GM12875 (cell line): ENCODE data around the gene LRBA.

Experiments used
- H3K4me3 ChIP-seq: one replicate; pipeline ENCODE4 v1.5.1; 2011; ENCODE audit warnings: low read depth, low read length, control low read depth
- TF ChIP-seq, protein P1 (sequence below): IDR thresholded peaks from 2 replicates; pipeline ENCODE4 v1.5.1; 2011; ENCODE audit warnings: low read depth, mild to moderate bottlenecking, control low read depth, inconsistent platforms, low read length, moderate library complexity, borderline replicate concordance; ENCODE audit not compliant: insufficient read depth

LRBA gene

DNA sequence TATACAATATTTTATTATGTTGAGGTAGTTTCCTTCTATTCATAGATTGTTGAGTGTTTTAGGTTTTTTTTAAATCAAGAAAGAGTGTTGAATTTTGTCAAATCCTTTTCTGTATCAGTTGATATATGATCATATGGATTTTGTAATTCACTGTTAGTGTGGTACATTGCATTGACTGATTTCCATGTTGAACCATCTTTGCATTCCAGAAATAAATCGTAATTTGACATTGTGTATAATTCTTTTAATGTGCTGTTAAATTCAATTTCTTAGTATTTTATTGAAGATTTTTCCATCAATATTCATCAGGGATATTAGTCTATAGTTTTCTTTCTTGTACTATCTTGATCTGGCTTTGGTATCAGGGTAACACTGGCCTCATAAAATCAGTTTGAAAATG lies 103.8 kb downstream of the LRBA start:
- no peak overlapping the region for H3K4me3 ChIP-seq
- TF ChIP-seq, protein P1, sequence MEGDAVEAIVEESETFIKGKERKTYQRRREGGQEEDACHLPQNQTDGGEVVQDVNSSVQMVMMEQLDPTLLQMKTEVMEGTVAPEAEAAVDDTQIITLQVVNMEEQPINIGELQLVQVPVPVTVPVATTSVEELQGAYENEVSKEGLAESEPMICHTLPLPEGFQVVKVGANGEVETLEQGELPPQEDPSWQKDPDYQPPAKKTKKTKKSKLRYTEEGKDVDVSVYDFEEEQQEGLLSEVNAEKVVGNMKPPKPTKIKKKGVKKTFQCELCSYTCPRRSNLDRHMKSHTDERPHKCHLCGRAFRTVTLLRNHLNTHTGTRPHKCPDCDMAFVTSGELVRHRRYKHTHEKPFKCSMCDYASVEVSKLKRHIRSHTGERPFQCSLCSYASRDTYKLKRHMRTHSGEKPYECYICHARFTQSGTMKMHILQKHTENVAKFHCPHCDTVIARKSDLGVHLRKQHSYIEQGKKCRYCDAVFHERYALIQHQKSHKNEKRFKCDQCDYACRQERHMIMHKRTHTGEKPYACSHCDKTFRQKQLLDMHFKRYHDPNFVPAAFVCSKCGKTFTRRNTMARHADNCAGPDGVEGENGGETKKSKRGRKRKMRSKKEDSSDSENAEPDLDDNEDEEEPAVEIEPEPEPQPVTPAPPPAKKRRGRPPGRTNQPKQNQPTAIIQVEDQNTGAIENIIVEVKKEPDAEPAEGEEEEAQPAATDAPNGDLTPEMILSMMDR, result no peak

DNA sequence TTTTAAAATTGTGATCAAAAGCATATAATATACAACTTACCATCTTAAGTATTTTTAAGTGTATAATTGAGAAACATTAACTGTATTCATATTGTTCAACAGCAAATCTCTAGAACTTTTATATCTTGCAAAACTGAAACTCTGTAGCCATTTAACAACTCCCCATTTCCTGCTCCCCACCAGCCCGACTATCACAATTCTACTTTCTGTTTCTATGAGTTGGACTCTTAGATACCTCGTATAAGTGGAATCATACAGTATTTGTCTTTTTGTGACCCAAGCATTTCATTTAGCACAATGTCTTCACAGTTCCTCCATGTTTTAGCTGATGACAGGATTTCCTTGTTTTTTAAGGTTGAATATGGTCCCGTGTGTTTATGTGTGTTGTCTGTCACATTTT lies 106.0 kb downstream of the LRBA start:
- H3K4me3 ChIP-seq, result no peak overlapping the region

DNA sequence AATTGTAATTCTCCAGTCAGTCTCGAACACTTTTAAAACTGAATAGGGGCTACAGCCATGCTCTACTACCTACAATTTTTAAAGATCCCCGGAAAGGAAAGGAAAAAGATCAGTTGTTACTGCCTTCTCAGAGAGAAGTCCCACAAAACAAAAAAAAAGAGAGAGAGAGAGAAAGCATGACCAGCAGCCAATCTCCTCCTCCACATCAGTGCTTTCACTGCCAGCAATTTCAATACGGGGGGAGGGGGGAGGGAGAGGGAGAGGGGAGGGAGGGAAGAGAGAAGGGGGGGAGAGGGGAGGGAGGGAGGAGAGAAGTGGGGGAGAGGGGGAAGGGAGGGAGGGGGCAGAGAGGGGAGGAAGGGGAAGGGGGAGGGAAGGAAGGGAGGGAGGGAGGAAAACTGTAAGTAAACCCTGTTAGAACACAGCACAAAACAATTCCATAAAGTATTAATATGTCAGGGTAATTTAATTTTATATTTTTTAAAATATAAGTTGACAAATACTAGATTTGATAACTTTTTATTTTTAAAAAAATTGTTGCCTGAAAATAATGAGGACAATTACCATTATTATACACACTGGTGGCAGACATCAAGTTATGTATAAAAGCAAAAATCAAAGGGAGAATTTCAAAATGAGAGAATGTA lies 108.0 kb downstream of the LRBA start:
- TF ChIP-seq, protein P1, result no peak
- H3K4me3 ChIP-seq, result no peak overlapping the region

More for the DNA sequence above, 106.0 kb downstream of the LRBA start:
- TF ChIP-seq, protein P1, result no peak

DNA sequence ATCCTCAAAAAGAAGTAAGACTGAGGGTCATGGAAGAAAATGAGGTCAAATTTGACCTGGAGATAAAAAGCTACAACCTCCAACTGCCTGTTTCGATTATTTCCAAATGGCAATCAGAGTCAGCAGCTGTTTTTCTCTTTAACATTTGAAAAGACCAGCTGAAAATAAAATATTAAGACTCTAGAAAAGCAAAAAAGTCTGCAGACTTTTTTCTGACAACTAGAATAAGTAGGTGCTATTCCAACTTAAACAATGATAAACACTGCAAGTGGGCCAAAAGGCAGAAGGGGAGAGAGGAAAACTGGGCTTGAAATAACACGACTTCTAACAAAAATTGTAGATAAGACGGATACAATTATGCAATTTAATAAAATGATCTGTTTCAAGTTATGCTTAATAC lies 110.4 kb downstream of the LRBA start:
- TF ChIP-seq, protein P1, result no peak
- H3K4me3 ChIP-seq, result no peak overlapping the region

DNA sequence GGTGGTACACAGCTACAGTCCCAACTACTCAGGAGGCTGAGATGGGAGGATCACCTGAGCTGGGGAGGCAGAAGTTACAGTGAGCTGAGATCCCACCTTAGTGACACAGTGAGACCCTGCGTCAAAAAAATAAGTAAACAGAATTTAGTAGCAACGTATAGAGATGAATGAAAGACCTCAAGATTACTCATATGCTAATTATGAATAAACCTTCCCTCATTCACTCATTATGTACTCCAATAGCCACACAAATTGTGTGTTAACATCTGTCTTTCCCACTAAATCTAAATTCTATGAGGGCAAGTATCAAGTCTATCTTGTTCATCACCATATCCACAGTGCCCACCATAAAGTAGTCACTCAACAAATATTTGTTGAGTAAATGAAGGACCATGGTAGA lies 111.5 kb downstream of the LRBA start:
- no peak overlapping the region for H3K4me3 ChIP-seq
- TF ChIP-seq, protein P1, result no peak

DNA sequence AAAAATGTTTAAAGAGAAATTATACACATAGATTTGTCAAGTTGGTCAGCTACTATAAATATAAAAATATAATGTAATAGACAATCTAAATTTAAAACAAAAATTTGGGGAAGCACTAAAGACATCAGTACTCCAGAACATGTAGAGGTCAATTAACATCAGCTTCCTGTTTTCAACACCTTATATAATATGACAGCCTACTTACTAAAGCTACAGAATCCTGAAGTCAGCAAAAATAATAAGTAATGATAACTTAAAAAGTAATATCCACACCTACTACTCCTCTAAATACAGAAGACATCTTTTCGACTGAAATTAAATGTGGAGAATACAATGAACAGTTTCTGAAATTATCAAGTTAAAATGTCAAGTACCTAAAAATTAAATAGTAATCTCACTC lies 118.6 kb downstream of the LRBA start:
- TF ChIP-seq, protein P1, result no peak
- no peak overlapping the region for H3K4me3 ChIP-seq

DNA sequence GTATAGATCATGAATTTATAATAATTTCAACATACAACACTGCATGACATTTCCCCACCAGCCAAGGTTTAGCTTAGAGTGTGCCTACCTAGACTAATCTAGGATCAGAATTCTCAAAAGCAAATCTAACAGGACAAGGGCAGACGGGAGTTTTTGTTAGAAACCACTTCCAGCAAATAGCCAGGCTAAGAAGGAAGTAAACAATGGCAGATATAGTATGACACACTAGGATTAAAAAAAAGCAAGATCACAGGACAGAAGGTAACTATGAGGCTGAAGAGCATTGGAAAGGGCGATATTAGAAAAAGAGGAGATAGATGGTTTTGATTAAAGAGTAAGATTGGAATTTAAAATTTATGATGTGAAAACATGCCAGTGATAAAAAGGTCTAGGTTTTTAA lies 124.8 kb downstream of the LRBA start:
- H3K4me3 ChIP-seq, result no peak overlapping the region
- TF ChIP-seq, protein P1, result no peak
